Neuronal stem cell (in vitro differentiated cells): ENCODE data around the gene GALNT16.

Experiments
- DNase-seq: peaks from one replicate; pipeline ENCODE4 v3.0.0-alpha.2; 2013; ENCODE audit warnings: low spot score
- H2AFZ ChIP-seq: one replicate; pipeline ENCODE4 v1.6.1; 2013; ENCODE audit warnings: mild to moderate bottlenecking, low read length, inconsistent platforms
- H2AK5ac ChIP-seq: 2 replicates; pipeline ENCODE4 v1.6.1; 2013; ENCODE audit warnings: low read depth, mild to moderate bottlenecking, inconsistent platforms, low read length, moderate library complexity, mixed read lengths
- H2BK120ac ChIP-seq: 2 replicates; pipeline ENCODE4 v1.6.1; 2013; ENCODE audit warnings: low read depth, mild to moderate bottlenecking, inconsistent platforms, low read length, moderate library complexity, mixed read lengths
- H2BK12ac ChIP-seq: one replicate; pipeline ENCODE4 v1.6.1; 2013; ENCODE audit warnings: low read length, inconsistent platforms
- H2BK15ac ChIP-seq: 2 replicates; pipeline ENCODE4 v1.6.1; 2013; ENCODE audit warnings: mild to moderate bottlenecking, low read length, inconsistent platforms, mixed read lengths
- H2BK5ac ChIP-seq: one replicate; pipeline ENCODE4 v1.6.1; 2013; ENCODE audit warnings: inconsistent platforms, mild to moderate bottlenecking, low read length, moderate library complexity
- H3K14ac ChIP-seq: one replicate; pipeline ENCODE4 v1.6.1; 2013; ENCODE audit warnings: low read length, inconsistent platforms
- H3K18ac ChIP-seq: 2 replicates; pipeline ENCODE4 v1.6.1; 2013; ENCODE audit warnings: low read length, inconsistent platforms
- H3K23ac ChIP-seq: 2 replicates; pipeline ENCODE4 v1.6.1; 2013; ENCODE audit warnings: low read depth, mild to moderate bottlenecking, mixed read lengths, low read length, inconsistent platforms; ENCODE audit not compliant: poor library complexity
- H3K27ac ChIP-seq: replicated peaks from 3 replicates; pipeline ENCODE4 v1.5.1; 2013; ENCODE audit warnings: low read length, inconsistent platforms
- H3K27me3 ChIP-seq, 3 experiments: 2 replicates each; pipeline ENCODE4 v1.6.1; 2013; ENCODE audit warnings: low read length in 3 of 3, mild to moderate bottlenecking in 2 of 3, inconsistent platforms in 1 of 3, low read depth in 1 of 3, mixed read lengths in 1 of 3, moderate library complexity in 1 of 3; ENCODE audit not compliant: control insufficient read depth in 3 of 3, insufficient read depth in 3 of 3
- H3K36me3 ChIP-seq, 2 donors: replicated peaks in 1 of 2; 2 replicates each; pipeline ENCODE4 v1.6.1; 2013; ENCODE audit warnings: low read length in 2 of 2; ENCODE audit not compliant: control insufficient read depth in 2 of 2, insufficient read depth in 2 of 2
- H3K4ac ChIP-seq: 2 replicates; pipeline ENCODE4 v1.6.1; 2013; ENCODE audit warnings: inconsistent platforms, mild to moderate bottlenecking, low read length, moderate library complexity
- H3K4me1 ChIP-seq, 2 donors: 1 replicate in 1 of 2; 2 replicates in 1 of 2; pipeline ENCODE4 v1.6.1; 2013; ENCODE audit warnings: low read length in 2 of 2, low read depth in 1 of 2; ENCODE audit not compliant: control insufficient read depth in 2 of 2, insufficient read depth in 1 of 2
- H3K4me2 ChIP-seq: one replicate; pipeline ENCODE4 v1.6.1; 2013; ENCODE audit warnings: mild to moderate bottlenecking, low read length, inconsistent platforms; ENCODE audit not compliant: insufficient read depth, poor library complexity, severe bottlenecking
- H3K4me3 ChIP-seq, 2 donors: 2 replicates each; pipeline ENCODE4 v1.5.1; 2013; ENCODE audit warnings: low read length in 2 of 2, mild to moderate bottlenecking in 2 of 2, inconsistent platforms in 1 of 2, moderate library complexity in 1 of 2
- H3K79me1 ChIP-seq: one replicate; pipeline ENCODE4 v1.6.1; 2013; ENCODE audit warnings: low read depth, mild to moderate bottlenecking, inconsistent platforms, low read length, moderate library complexity
- H3K9ac ChIP-seq: one replicate; pipeline ENCODE4 v1.6.1; 2013; ENCODE audit warnings: mild to moderate bottlenecking, low read depth, low read length, inconsistent platforms; ENCODE audit not compliant: poor library complexity
- H3K9me3 ChIP-seq, 2 donors: replicated peaks in 1 of 2; 2 replicates each; pipeline versions ENCODE3 to v1.6.1; 2013; ENCODE audit warnings: low read length in 2 of 2, mild to moderate bottlenecking in 2 of 2, inconsistent platforms in 1 of 2, low read depth in 1 of 2, mixed read lengths in 1 of 2, moderate library complexity in 1 of 2; ENCODE audit not compliant: control insufficient read depth in 2 of 2, insufficient read depth in 1 of 2
- H4K8ac ChIP-seq: one replicate; pipeline ENCODE4 v1.6.1; 2013; ENCODE audit warnings: low read depth, mild to moderate bottlenecking, inconsistent platforms, low read length, moderate library complexity
- H4K91ac ChIP-seq: one replicate; pipeline ENCODE4 v1.6.1; 2013; ENCODE audit warnings: low read length, low read depth, mild to moderate bottlenecking, inconsistent platforms; ENCODE audit not compliant: poor library complexity
- WGBS, 2 donors: extraction: QIAGEN DNeasy Blood & Tissue Kit; methylation state at CpG; one replicate each; pipeline ENCODE4 v1.1.7; 2013; ENCODE audit warnings: missing lambda C conversion rate in 2 of 2, mixed read lengths in 1 of 2; ENCODE audit not compliant: insufficient read length in 2 of 2, insufficient replicate concordance in 1 of 2; ENCODE audit errors: extremely low coverage in 2 of 2; 5-methylcytosine and 5-hydroxymethylcytosine counted together

The GALNT16 gene

GRCh38 chr14:69349091-69349777 is 89.3 kb downstream of the GALNT16 start:
- H3K27ac ChIP-seq, result no peak overlapping the region
- no peak overlapping the region for H2BK5ac ChIP-seq
- H3K9me3 ChIP-seq, result no peaks in the 10 kb centered on the region
- H3K23ac ChIP-seq, result no peak overlapping the region
- no peak overlapping the region for H3K4me2 ChIP-seq
- H2BK120ac ChIP-seq, result peak overlapping the region; percentile 1
- peaks cover 1 to 5% of the 10 kb centered on the region in 2 donors for H3K4me1 ChIP-seq
- H3K79me1 ChIP-seq, result peaks cover 2% of the 10 kb centered on the region
- H2BK15ac ChIP-seq, result no peak overlapping the region
- H3K27me3 ChIP-seq, result no peaks in the 10 kb centered on the region
- H3K9ac ChIP-seq, result peak overlapping the region; percentile 26
- H4K91ac ChIP-seq, result no peak overlapping the region
- no CpG with 5 or more reads among the region's 11 CpGs for WGBS, 2 donors
- H3K4me3 ChIP-seq, result no peak overlapping the region
- no peak overlapping the region for H3K18ac ChIP-seq
- no peak overlapping the region for H3K4ac ChIP-seq
- H2BK12ac ChIP-seq, result no peak overlapping the region
- peaks cover 2 to 29% of the 10 kb centered on the region in 2 donors for H3K36me3 ChIP-seq
- peak overlapping the region; percentile 32 for H3K14ac ChIP-seq
- DNase-seq, result no peak
- no peak overlapping the region for H2AK5ac ChIP-seq
- H2AFZ ChIP-seq, result no peak overlapping the region
- no peak overlapping the region for H4K8ac ChIP-seq

DNA sequence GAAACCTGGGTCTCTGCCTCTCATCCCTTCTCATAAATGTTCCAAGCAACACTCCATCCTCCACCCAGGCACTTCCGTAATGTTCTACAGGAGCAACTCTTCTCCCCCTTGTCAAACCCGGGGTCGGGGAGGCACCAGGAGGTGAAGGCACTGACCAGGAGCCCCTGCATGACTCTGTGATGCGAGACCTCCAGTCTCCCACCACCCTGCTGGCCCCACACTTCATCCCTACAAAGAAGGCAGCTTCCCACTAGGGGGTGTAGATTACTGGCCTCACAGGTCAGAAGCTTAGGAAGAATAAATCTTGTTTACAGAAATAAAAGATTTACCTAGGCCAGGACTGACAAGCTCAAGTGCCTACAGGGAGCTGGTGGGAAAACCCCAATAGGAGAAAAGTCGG is 90.9 kb downstream of the GALNT16 start:
- Histone ChIP-seq H3K4me2 (no peak overlapping the region), H3K36me3 (peaks cover 2 to 29% of the 10 kb centered on the region in 2 donors), H3K14ac (no peak overlapping the region), H3K9ac (no peak overlapping the region), H3K27ac (no peak overlapping the region), H2AFZ (no peak overlapping the region), H3K4me1 (peaks cover 2 to 5% of the 10 kb centered on the region in 2 donors), H2BK15ac (no peak overlapping the region), H3K23ac (no peak overlapping the region), H2BK12ac (no peak overlapping the region), H4K8ac (no peak overlapping the region), H3K79me1 (peaks cover 2% of the 10 kb centered on the region), H3K4me3 (no peak overlapping the region), H4K91ac (no peak overlapping the region), H3K18ac (no peak overlapping the region), H3K9me3 (no peaks in the 10 kb centered on the region), H2BK5ac (no peak overlapping the region), H2AK5ac (no peak overlapping the region), H2BK120ac (no peak overlapping the region), H3K27me3 (no peaks in the 10 kb centered on the region), H3K4ac (no peak overlapping the region)
- no CpG with 5 or more reads among the region's 5 CpGs for WGBS, 2 donors
- DNase-seq, result no peak

DNA sequence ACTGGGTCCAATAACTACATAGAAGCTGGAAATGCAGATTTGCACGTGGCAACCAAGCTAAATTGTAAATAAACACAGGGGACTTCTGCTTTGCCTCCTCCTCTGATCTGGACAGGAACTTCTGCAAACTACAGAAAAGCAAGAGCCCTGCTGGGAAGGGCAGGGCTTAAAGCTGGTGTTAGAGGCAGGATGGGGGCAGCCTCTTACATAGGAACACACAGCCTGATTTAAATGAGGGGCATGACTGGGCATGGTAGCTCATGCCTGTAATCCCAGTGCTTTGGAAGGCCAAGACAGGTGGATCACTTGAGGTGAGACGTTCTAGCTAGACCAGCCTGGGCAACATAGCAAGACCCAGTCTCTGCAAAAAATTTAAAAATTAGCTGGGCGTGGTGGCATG is 91.4 kb downstream of the GALNT16 start:
- no peak overlapping the region for H3K18ac ChIP-seq

DNA sequence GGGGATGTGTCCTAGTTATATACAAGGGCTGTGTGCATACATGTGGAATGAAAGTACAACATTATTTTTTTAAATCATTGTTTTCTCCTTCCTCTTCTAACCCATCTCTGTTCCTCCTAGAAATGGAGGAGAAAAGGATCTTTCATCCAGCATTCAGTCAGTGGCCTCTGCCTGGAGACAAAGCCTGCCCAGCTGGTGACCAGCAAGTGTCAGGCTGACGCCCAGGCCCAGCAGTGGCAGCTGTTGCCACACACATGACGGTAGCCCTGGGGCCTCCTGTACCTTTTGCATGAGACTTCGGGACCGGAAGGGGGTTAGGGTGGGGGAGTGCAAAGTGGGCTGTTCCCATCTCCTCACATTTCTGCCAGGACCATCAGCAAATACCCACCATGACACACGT is 92.0 kb downstream of the GALNT16 start:
- no peak overlapping the region for H3K18ac ChIP-seq
- DNase-seq, result no peak
- H2BK120ac ChIP-seq, result no peak overlapping the region
- H2BK5ac ChIP-seq, result no peak overlapping the region
- no peak overlapping the region for H4K91ac ChIP-seq
- no peak overlapping the region for H2BK12ac ChIP-seq
- no peaks in the 10 kb centered on the region for H3K9me3 ChIP-seq
- peaks cover 2 to 29% of the 10 kb centered on the region in 2 donors for H3K36me3 ChIP-seq
- H4K8ac ChIP-seq, result no peak overlapping the region
- H2AK5ac ChIP-seq, result no peak overlapping the region
- H3K9ac ChIP-seq, result no peak overlapping the region
- no peak overlapping the region for H3K4me3 ChIP-seq
- H3K14ac ChIP-seq, result no peak overlapping the region
- H2AFZ ChIP-seq, result no peak overlapping the region
- no CpG with 5 or more reads among the region's 5 CpGs for WGBS, 2 donors
- peaks cover 2 to 5% of the 10 kb centered on the region in 2 donors for H3K4me1 ChIP-seq
- no peak overlapping the region for H2BK15ac ChIP-seq
- H3K27me3 ChIP-seq, result no peaks in the 10 kb centered on the region
- H3K4ac ChIP-seq, result no peak overlapping the region
- no peak overlapping the region for H3K23ac ChIP-seq
- H3K79me1 ChIP-seq, result peaks cover 2% of the 10 kb centered on the region
- no peak overlapping the region for H3K4me2 ChIP-seq
- H3K27ac ChIP-seq, result no peak overlapping the region

More for the DNA sequence above, 91.4 kb downstream of the GALNT16 start:
- Histone ChIP-seq H2BK15ac (no peak overlapping the region), H3K9me3 (no peaks in the 10 kb centered on the region), H3K4me2 (no peak overlapping the region), H2BK120ac (no peak overlapping the region), H3K27ac (no peak overlapping the region), H4K91ac (no peak overlapping the region), H3K79me1 (peaks cover 2% of the 10 kb centered on the region), H2BK5ac (no peak overlapping the region), H3K23ac (no peak overlapping the region), H3K14ac (no peak overlapping the region), H3K36me3 (peaks cover 2 to 29% of the 10 kb centered on the region in 2 donors), H3K4ac (no peak overlapping the region), H2AK5ac (no peak overlapping the region), H3K4me3 (no peak overlapping the region), H2BK12ac (no peak overlapping the region), H4K8ac (no peak overlapping the region), H2AFZ (no peak overlapping the region), H3K9ac (peak overlapping the region; percentile 27), H3K4me1 (peaks cover 2 to 5% of the 10 kb centered on the region in 2 donors), H3K27me3 (no peaks in the 10 kb centered on the region)
- no peak for DNase-seq
- WGBS, 2 donors, result no CpG with 5 or more reads among the region's 3 CpGs
